ENCODE data around the gene PPP2R2C. TPM values are rescaled to one million over a fixed set of nuclear protein-coding genes. Genes with fewer than 3 reads are reported as not detected.

PPP2R2C gene
- total RNA-seq, 1 experiment from 2014 or later, result 32.9 TPM

DNA sequence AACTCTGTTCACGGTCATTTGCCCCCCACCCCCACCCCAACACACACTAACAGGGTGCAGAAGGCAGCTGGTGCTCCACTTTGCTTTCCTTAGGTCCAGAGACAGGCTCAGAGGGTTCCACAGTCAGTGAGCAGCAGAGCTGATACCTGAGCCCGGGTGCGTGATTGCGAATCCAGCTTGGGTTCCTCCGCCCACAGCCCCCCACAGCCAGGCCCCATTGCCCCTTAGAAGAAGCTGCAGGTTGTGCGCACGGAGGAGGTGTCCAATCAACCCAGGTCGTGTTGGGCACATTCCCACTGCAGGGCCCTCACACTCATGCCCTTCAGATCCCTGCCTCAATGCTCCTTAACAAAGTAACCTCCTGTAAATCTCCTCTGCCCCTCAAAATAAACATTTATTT is 117.8 kb downstream of the PPP2R2C start (continued):
- TF ChIP-seq, protein P1, sequence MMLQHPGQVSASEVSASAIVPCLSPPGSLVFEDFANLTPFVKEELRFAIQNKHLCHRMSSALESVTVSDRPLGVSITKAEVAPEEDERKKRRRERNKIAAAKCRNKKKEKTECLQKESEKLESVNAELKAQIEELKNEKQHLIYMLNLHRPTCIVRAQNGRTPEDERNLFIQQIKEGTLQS (IDR thresholded peaks at IDR 0.05), result no peak
- no peak for TF ChIP-seq POLR2A (IDR thresholded peaks at IDR 0.05; ENCODE audit: borderline replicate concordance, extremely low read depth, insufficient read depth, insufficient read length)
- TF ChIP-seq EZH2phosphoT487 (IDR thresholded peaks at IDR 0.05; ENCODE audit: borderline replicate concordance), result no peak
- TF ChIP-seq TCF7L2 (IDR thresholded peaks at IDR 0.05; ENCODE audit: borderline replicate concordance, extremely low read depth, insufficient read depth, insufficient read length), result no peak

DNA sequence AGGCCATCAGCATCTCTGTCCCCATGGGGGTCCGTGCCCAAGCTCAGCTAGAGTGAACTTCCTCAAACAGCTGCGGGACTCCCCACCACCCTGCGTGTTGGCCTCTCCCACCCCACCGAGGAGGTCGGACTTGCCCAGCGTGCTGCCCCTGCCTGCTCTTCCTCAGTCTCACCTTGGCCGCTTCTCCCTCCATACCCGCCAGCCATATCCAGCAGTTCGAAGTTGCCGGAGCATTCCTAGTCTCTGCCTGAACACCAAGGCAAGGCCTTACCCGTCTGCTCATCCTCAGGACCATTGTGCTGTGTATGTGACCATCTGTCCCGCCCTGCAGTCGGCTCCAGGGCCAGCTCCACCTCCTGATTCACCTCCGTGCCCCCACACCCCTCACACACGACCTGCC is 118.3 kb downstream of the PPP2R2C start:
- intact Hi-C loops (cut with micrococcal nuclease), result no loop called here
- Histone ChIP-seq H3K27ac (ENCODE audit: low read depth, low read length) (no peak overlapping the region), H2AFZ (ENCODE audit: low read depth, low read length, poor library complexity, severe bottlenecking) (no peak overlapping the region), H4K20me1 (ENCODE audit: insufficient read depth) (no peaks in the 10 kb centered on the region), H3K9me2 (ENCODE audit: insufficient read depth) (no peaks in the 10 kb centered on the region), H3K36me3 (ENCODE audit: control insufficient read depth in 1 of 2, insufficient read depth in 2 of 2, low read length in 2 of 2) (no peaks in the 10 kb centered on the region), H3K4me3 (replicated peaks in 1 of 2; ENCODE audit: low read depth in 1 of 2, low read length in 2 of 2) (no peak overlapping the region), H3K9ac (ENCODE audit: low read length) (no peak overlapping the region), H3K4me1 (ENCODE audit: control insufficient read depth in 1 of 2, insufficient read depth in 2 of 2, low read length in 2 of 2) (no peaks in the 10 kb centered on the region), H3K4me2 (ENCODE audit: low read length) (no peak overlapping the region), H3K27me3 (ENCODE audit: insufficient read depth, low read length) (no peaks in the 10 kb centered on the region), H3K79me2 (ENCODE audit: insufficient read depth, low read length) (no peaks in the 10 kb centered on the region), H3K9me3 (ENCODE audit: control insufficient read depth in 1 of 2, insufficient read depth in 1 of 2, low read depth in 1 of 2, low read length in 2 of 2) (no peaks in the 10 kb centered on the region)
- ChIA-PET POLR2A (no interaction called here), RAD21 (ENCODE audit: low non-redundant PET in 1 of 2, low total read pairs in 2 of 2, uncharacterized antibody in 2 of 2, unreplicated experiment in 2 of 2) (no interaction called here), CTCF (no interaction called here)
- ATAC-seq, result no peak
- no TSS peak for BruUV-seq (replicated peaks)
- DNase-seq (ENCODE audit: low read depth, low spot score), result no peak
- TF ChIP-seq CEBPB (IDR thresholded peaks at IDR 0.05; ENCODE audit: low read depth) (no peak), YY1 (IDR thresholded peaks at IDR 0.05; ENCODE audit: extremely low read depth, insufficient replicate concordance, low read depth, low read length) (no peak), TCF7L2 (IDR thresholded peaks at IDR 0.05; ENCODE audit: borderline replicate concordance, extremely low read depth, insufficient read depth, insufficient read length) (no peak), CBX3 (IDR thresholded peaks at IDR 0.05; ENCODE audit: low read depth) (no peak), EZH2phosphoT487 (IDR thresholded peaks at IDR 0.05; ENCODE audit: borderline replicate concordance) (no peak), JUND (IDR thresholded peaks at IDR 0.05) (no peak), EZH2 (IDR thresholded peaks at IDR 0.05) (no peak), EGR1 (IDR thresholded peaks at IDR 0.05; ENCODE audit: low read depth) (no peak), SIN3A (IDR thresholded peaks at IDR 0.05; ENCODE audit: low read depth) (no peak), ZFX (IDR thresholded peaks at IDR 0.05) (no peak), FOSL1 (IDR thresholded peaks at IDR 0.05; ENCODE audit: low read depth) (no peak), SP1 (IDR thresholded peaks at IDR 0.05; ENCODE audit: low read depth) (no peak), ELF1 (IDR thresholded peaks at IDR 0.05; ENCODE audit: borderline replicate concordance, low read depth) (no peak), POLR2A (IDR thresholded peaks at IDR 0.05; ENCODE audit: borderline replicate concordance, extremely low read depth, insufficient read depth, insufficient read length) (no peak)
- TF ChIP-seq, protein P2, sequence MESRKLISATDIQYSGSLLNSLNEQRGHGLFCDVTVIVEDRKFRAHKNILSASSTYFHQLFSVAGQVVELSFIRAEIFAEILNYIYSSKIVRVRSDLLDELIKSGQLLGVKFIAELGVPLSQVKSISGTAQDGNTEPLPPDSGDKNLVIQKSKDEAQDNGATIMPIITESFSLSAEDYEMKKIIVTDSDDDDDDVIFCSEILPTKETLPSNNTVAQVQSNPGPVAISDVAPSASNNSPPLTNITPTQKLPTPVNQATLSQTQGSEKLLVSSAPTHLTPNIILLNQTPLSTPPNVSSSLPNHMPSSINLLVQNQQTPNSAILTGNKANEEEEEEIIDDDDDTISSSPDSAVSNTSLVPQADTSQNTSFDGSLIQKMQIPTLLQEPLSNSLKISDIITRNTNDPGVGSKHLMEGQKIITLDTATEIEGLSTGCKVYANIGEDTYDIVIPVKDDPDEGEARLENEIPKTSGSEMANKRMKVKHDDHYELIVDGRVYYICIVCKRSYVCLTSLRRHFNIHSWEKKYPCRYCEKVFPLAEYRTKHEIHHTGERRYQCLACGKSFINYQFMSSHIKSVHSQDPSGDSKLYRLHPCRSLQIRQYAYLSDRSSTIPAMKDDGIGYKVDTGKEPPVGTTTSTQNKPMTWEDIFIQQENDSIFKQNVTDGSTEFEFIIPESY (IDR thresholded peaks at IDR 0.05; ENCODE audit: extremely low read depth, insufficient replicate concordance, low read length), result no peak
- TF ChIP-seq, protein P3, sequence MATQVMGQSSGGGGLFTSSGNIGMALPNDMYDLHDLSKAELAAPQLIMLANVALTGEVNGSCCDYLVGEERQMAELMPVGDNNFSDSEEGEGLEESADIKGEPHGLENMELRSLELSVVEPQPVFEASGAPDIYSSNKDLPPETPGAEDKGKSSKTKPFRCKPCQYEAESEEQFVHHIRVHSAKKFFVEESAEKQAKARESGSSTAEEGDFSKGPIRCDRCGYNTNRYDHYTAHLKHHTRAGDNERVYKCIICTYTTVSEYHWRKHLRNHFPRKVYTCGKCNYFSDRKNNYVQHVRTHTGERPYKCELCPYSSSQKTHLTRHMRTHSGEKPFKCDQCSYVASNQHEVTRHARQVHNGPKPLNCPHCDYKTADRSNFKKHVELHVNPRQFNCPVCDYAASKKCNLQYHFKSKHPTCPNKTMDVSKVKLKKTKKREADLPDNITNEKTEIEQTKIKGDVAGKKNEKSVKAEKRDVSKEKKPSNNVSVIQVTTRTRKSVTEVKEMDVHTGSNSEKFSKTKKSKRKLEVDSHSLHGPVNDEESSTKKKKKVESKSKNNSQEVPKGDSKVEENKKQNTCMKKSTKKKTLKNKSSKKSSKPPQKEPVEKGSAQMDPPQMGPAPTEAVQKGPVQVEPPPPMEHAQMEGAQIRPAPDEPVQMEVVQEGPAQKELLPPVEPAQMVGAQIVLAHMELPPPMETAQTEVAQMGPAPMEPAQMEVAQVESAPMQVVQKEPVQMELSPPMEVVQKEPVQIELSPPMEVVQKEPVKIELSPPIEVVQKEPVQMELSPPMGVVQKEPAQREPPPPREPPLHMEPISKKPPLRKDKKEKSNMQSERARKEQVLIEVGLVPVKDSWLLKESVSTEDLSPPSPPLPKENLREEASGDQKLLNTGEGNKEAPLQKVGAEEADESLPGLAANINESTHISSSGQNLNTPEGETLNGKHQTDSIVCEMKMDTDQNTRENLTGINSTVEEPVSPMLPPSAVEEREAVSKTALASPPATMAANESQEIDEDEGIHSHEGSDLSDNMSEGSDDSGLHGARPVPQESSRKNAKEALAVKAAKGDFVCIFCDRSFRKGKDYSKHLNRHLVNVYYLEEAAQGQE (IDR thresholded peaks at IDR 0.05; ENCODE audit: low read depth), result no peak
- TF ChIP-seq, protein P4, sequence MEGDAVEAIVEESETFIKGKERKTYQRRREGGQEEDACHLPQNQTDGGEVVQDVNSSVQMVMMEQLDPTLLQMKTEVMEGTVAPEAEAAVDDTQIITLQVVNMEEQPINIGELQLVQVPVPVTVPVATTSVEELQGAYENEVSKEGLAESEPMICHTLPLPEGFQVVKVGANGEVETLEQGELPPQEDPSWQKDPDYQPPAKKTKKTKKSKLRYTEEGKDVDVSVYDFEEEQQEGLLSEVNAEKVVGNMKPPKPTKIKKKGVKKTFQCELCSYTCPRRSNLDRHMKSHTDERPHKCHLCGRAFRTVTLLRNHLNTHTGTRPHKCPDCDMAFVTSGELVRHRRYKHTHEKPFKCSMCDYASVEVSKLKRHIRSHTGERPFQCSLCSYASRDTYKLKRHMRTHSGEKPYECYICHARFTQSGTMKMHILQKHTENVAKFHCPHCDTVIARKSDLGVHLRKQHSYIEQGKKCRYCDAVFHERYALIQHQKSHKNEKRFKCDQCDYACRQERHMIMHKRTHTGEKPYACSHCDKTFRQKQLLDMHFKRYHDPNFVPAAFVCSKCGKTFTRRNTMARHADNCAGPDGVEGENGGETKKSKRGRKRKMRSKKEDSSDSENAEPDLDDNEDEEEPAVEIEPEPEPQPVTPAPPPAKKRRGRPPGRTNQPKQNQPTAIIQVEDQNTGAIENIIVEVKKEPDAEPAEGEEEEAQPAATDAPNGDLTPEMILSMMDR (IDR thresholded peaks at IDR 0.05 in 2 of 3, conservative IDR thresholded peaks at IDR 0.05 in 1 of 3; ENCODE audit: borderline replicate concordance in 1 of 3, insufficient read depth in 1 of 3, low read depth in 2 of 3, low read length in 2 of 3), result no peak

All from HCT116 (cell line).